Islet of Langerhans (tissue), 1 donor: ENCODE data around the gene CACFD1.

ENCODE experiments used
- FAIRE-seq: peaks from one replicate; lab custom pipeline; 2011; peaks lifted over from hg19 to GRCh38; lab: Jason Lieb, UNC

CACFD1 gene

DNA sequence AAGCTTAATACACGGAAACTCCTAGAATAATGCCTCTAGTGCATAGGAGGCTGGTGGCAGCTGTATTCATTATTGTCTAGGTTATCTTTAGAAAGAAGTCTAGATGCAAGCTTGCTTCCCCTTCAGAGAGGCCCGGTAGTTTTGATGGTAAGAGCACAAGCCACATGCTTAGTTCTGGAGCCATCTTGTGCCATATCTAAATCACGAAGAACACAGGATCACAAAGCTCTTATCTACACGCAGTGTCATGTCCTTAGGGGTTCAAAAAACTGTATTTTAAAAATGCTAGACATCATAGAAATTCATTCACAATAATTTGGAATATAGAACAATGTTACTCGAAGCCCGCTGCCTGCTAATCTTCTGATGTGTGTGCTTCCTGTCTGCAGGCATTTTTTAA is 6.2 kb downstream of the CACFD1 start:
- FAIRE-seq: no peak

DNA sequence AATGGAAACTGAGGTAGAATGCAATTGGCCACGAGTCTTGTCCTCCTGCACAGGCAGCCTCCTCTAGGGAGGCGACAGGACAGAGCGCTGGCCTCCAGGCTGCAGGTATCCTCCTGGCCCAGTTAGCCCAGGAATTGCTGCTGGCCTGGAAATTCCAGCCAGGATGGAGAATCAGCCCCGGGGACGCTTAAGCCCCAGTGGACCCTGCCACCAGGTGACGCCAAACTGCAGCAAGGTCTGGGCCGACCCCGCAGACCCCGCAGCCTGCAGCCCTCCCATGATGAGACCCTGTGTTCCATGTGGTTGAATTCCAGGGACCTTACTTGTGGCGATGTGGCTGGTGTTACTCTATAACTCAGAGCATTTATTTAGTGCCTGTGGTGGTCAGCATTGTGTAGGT is 7.3 kb downstream of the CACFD1 start:
- FAIRE-seq: no peak

DNA sequence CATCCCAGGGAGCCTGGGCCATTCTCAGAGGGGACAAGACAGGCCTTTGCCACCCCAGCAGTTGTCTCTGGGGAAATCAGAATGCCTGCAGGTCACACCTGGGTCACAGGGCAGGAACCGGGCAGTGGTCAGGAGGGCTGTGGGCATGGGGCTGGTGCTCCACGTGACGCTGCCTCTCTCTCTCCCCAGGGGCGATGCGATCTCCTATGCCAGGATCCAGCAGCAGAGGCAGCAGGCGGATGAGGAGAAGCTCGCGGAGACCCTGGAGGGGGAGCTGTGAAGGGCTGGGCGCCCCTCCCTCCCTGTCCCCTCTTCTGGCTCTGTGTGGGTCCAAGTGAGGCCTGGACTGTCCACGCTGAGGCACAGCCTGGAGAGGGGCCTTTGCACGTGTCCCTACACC is 8.6 kb downstream of the CACFD1 start:
- FAIRE-seq: no peak

DNA sequence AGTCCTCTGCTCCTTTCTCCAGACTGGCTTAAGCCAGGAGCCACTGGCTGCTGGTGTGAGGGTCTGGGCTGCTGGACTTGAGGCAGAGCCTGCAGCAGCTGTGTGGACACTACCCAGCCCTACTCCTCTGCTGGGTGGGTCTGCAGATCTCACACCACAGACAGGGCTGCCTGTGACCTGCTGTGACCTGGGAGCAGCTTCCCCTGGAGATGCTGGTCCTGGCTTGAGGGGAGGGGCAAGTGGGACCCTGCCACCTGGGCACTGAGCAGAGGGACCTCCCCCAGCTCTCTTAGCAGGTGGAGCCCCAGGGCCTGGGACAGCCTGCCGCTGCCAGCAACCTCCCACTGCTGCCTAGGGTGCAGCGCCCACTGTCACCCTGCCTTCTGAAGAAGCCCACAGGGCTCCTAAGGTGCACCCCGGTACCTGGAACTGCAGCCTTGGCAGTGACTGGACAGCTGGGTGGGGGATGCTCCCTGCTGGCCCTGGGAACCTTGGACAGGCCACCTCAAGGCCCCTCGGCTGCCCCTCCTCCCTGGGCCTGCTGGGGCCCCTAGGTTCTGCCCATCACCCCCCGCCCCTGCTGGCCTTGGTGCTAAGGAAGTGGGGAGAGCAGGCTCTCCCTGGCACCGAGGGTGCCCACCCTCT is 9.1 kb downstream of the CACFD1 start:
- FAIRE-seq: no peak

DNA sequence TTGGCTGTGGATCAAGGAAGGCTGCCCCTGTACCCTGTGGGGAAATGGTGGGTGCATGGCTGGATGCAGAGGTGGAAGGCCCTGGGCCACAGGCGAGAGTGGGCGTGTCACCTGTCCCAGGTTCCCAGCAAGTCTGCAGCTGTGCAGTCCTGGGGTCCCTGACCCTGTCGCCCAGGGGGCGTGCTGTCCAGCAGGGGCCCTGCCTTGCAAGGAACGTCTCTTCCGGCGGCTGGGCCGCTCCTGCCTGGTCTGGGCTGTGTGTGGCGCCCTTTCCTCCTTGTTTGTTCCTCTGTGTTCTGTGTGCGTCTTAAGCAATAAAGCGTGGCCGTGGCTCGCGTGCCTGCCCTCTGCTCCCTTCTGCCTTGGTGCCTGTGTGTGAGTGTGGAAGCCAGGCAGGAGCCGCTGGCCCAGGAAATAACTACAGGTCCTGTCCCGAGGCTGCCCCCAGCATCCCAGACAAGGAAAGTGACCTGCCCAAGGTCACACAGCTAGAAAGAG is 10.7 kb downstream of the CACFD1 start:
- FAIRE-seq: no peak

DNA sequence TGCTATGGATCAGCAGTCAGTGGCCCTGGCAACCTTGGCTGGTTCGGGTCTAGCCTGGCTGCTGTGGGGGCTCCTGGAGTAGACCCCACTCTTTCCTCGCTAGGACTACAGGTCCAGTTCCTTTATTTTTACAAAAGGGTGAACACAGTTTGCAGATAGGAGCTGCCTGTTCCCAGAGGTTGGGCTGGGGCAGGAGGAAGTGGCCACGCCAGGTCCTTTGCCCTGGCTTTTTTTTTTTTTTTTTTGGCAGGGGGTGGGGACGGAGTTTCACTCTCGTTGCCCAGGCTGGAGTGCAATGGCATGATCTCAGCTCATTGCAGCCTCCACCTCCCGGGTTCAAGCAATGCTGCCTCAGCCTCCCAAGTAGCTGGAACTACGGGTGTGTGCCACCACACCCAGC is 11.2 kb downstream of the CACFD1 start:
- no peak for FAIRE-seq

DNA sequence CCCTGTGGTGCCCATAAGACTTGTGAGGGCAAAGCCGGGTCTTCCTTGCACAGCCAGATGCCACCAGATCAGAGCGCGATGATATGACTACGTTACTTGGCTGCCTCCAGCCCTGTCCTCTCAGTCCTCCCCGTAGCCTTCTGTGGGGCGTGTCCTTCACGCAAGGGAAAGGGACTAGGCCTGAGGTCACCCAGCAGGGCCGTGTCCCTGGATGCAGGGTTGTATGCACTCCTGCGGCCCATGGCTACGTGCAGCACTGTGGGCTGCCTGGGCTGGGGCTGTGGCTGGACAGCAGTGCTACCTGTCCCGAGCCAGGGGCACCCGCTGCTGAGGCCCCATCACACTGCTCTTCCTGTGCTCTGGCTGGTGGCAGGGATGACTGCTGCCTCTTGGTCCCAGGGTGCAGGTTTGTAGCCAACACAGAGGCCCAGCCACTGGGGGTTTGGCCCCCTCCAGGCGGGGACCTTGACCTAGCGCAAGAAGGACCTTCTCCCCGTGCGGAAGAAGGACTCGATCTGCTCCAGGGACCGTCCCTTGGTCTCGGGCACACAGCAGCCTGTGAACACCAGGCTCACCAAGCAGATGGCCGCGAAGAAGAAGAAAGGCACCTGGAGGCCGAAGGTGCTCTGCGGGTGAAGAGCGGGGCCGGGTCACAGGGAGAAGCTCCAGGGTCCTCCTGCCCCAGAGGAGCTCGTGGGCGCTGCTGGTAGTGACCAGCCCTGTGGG is 11.9 kb downstream of the CACFD1 start:
- no peak for FAIRE-seq

DNA sequence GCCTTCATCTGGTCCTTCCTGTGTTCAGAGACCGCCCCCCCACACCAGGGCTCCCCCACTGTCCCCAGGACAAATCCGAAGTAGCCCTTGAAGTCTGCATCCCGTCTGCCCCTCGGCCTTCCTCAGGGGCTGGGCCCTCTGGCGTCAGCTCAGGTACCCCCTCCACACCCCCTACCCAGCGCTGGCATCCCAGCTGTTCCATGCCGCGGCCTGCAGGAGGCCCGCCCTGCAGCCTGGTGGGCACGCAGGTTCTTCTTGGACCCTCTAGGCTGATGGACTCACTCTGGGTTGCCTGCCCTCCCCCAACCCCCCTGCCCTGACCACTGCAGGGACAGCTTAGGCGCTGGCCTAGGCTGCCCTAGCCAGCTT is 12.5 kb downstream of the CACFD1 start:
- no peak for FAIRE-seq

DNA sequence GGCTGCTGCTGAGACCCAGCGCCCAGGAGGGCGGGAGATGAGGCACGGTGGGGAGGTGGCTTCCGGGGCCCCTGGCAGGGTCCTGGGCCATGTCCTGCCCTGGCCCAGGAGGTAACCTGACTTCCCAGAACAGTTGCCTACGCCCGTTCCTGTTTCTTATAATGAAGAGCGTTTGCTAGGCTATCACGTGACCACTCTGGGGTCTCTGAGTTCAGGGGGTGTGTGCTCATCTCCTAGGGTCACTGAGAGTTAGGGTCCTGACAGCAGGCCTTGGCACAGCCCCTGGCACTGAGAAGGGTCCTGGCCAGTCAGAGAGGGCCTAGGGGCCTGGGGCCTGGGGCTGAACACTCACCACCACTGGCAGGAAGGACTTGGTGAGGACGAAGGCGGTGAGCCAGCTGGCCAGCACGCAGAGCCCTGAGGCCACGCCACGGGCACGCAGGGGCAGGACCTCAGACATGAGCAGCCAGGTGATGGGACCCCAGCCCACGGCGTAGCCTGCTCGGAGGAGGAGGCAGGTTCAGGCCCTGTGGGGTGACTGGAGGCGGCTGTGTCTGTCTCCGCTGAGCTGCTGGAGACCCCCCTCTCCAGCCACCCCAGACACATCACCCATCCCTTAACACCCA is 13.1 kb downstream of the CACFD1 start:
- no peak for FAIRE-seq

DNA sequence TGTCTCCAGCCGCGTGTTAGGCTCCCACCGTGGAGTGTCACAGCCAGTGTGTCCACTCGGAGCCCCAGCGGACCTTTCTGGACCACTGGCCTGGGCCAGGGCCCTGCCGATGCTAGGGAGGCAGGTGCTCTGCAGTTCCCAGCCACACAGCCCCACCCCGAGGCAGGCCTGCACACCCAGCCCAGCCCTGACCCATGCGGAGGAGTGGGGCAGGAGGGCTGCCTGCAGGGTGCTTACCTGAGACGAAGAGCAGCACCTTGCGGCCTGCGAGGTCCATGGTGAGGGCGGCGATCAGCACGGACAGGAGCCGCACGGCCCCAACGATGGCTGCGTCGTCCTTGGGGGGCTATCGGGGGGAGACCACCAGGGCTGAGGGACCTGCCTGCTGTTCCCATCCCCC is 14.0 kb downstream of the CACFD1 start:
- no peak for FAIRE-seq

DNA sequence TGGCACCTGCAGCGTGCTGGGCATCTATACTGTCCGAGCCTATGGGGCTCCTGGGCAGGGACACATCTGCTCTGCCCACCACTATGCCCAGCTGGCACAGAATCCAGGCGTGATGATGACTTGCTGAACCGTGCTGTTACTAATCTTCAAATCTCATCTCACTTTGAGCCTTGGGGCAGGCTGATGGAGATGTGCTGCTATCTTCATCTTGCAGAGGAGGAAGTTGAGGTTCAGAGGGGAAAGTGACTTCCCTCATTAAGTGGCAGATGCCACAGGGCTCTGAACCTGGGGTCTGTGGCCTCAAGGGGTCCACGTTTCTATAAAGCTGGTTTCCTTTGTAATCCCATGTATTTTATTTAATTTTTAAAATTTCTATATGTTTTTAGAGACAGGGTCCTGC is 14.4 kb downstream of the CACFD1 start:
- no peak for FAIRE-seq

DNA sequence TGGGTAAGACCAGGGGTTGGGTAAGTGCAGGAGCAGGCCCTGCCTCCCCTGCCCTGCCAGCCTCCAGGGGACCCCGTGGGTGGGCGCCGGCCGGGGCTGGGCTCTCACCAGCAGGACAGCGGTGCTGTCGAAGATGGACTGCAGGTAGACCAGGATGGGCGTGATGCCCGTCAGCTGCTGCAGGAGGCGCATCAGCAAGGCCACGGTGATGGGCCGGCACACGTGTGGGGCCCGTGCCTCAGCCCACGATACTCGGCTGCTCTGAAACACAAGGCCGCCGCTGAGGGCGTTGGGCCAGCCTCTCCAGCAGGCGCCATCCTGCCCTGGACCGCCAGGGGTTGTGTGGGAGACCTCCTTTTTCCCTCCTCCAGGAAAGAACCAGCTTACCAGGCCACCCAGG is 15.1 kb downstream of the CACFD1 start:
- FAIRE-seq: no peak

DNA sequence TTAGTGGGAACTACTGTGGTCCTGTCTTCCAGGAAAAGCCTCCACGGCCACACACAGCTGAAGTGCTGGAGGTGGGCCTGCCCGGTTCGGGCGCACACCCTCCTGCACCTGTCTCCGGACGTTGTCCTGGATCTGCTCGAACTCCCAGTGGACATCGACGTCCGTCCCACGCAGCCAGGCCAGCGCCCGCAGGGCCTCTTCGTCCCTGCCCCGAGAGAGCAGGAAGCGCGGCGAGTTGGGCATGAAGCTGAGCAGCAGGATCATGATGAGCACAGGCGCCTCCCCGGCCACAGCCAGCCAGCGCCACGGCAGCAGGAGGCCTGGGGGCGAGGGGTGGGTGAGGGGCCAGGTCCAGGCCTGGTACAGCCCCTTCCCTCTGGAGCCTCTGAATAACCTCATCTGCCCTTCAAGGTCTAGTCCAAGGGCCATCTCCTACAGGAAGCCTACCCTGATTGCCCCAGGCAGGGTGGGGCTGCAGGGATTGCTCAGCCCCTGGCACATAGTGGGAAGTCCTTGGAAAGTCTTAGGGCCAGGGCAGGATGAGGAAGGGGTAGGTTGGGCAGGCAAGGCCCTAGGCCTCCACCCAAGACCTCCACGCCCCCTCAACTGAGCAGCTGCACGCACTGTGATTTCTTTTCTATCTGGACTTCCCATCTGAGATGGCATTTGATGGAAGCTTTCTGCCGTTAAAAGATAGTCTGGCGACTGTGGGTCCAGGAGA is 15.7 kb downstream of the CACFD1 start:
- FAIRE-seq: no peak

DNA sequence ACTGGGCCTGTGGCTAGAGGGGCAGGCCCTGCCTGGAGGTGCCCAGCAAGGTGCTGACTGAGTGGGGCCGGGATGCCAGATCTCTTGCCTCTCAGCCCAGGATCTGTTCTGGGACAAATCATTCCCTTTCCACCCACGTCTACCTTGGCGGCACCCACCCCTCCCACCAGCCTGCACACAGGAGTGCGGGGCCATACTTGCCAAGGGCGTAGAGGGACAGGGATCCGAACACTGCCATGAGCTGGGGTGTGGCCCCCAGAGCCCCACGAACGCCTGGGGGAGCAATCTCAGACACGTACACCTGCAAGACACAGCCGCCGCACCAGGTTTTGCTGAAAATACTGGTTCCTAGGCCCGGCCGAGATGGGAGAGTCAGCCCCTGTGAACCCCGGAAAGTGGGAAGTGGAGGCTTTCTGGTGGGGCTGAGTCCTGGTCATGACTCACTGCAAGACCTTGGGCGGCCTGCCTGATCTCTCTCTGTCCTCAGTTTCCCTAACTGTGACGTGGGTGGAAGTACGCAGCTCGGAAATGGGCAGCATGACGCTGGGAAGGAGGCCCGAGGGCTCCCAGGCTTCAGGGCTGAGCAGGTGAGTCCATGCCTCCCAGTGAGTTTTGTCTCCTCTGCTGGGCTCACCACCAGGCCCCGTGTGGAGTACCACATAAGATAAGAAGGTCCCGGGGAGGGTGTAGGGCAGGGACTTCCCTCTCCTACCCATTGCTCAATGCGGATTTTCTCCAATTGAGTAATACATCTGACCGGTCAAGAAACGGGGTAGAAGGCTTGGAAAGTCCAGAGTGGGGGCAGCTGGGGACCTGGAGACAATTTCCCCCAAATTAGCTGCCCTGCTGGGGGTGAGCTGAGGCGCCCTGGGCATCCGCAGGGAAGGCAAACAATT is 16.5 kb downstream of the CACFD1 start:
- no peak for FAIRE-seq

DNA sequence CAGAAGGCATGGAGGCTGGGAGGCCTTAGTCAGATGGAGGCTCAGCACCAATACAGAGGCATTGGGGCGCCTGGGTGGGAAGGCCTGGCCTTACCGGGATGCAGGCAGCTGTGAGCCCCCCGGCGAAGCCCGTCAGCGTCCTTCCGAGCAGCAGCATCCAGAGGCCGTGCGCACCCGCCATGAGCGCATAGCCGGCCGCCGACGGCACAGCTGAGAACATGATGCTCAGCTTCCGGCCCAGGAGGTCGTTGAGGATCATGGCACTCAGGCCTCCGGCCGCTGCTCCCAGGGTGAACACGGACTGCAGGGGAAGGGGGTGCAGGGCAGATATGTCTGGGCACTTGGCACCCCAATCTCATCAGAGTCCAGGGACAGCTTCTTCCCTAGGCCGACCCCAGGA is 17.2 kb downstream of the CACFD1 start:
- no peak for FAIRE-seq

DNA sequence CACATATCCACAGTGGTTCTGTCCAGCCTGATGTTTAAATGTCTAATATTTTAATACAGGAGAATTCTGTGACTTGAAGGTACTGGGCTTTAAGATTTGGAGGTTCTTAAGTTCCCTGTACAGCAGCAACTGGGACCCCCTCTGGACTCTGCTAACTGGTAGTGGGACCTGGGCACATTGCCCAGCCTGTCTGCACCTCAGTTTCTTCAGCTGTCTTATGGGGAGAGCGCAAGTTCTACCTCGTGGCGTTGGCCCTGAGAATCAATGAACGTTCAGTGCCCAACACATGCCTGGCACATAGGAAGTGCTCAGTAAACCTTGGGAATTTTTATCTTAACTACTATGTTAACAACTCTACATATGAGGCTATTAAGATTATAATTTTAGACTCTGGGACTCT is 17.7 kb downstream of the CACFD1 start:
- FAIRE-seq: no peak

DNA sequence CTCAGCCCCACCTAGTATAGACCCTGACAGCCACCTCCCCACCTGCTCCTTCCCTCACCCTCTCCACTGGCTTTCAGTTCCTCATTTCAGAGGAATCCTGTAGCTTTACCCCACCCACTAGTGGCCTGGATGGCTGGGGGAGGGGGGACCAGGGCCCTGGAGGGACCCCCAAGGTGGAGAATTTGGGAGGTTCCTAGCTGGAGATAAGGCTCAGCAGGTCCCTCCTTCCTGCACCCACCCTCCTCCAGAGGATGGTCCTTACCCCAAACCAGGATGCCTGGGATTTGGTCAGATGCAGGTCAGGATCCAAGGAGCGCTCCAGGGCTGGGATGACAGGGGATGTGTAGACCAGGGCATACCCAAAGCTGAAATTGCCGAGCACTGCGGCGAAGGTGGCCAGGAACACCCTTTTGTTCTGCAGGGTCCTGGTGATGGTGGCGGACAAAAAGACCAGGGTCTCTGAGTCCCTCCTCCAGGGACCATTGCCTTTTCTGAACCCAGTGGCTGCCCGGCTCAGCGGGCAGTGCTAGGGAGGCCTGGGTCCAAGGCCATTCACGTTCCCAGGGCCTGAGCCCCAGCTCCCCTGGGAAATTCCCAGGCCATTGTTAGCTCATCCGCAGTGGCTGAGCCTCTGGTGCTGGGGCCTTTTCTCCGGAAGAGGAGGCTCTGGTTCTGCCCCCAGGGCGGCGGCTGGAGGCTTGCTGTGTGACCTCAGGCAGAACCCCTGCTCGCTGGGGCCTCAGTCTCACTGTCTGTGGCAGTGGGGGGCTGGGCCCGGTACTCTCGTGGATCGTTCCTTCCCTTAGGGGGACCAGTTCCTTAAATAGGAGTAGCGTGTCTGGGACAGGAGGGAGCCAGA is 18.4 kb downstream of the CACFD1 start:
- FAIRE-seq: no peak

DNA sequence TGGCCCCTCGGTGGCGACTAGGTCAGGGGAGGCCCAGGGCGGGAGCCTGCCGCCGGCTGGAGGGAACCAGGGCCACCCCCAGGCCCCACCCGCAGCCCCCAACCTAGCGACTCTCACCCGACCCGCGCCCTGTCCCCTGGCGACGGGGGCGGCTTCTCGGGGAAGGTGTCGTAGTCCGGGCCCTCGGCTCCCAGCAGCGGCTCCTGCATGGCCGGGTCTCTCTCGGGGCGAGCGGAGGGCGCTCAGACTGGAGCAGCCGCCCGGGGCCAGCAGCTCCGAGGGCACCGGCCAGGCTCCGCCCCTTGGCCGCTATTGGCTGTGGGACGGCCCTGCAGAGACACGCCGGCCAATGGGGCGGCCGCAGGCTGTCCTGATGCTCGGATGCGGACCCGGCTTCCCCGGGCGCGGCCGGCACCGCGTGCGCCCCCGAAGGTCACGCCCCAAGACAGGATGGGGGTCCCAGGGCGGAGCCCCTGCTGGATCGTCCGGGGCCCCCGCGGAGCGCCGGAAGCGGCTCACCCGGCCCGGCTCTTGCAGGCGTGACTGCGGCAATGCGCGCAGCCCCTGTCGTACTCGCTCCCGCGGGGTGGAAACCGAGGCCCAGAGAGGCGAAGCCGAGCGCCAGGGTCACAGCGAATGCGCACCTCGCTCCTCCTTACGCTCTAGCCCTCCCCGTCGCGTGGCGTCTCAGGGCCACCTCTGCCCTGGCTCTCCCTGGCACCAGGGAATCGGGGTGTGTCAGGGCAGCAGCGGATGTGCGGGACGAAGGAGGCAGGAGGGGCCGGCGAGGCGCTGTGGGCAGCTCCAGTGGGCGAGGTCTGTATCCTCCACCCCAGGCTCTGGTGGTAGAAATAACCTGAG is 19.3 kb downstream of the CACFD1 start, which contains the start of gene SLC2A6:
Gene SLC2A6 (minus strand): TSS at position 249 of the 861 bp plus-strand sequence. CDS start 40 bp downstream, at position 209.
- FAIRE-seq: no peak

DNA sequence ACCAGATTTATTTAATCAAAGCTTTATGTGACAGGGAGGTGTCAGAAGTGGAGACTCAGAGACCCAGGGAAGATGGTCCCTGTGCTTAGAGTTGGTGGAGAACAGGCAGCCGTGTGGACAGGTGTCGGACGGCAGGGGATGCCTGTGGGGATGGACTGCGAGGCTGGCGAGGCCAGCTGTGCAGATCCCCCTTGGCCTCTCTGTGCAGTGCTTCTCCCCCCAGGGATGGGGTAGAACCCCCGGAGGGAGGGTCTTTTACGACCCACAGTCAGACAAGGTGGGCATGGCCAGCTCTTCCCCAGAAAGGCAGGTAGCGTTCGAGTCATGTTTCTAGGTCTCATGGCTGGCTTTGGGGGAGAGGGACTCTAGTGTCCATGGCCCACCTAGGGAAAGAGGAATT is 23.8 kb downstream of the CACFD1 start:
- FAIRE-seq: no peak
